D341Med (cell line): ENCODE measurements around the gene CDH12.
"Not testable (repeated sequence)": the region's sequence is repeated elsewhere in the genome, so short reads cannot be mapped to it uniquely, and the experiment has no call there.

Experiments
- DNase-seq: peaks from one replicate; pipeline ENCODE4 v3.0.0; 2012; ENCODE audit warnings: low spot score

The CDH12 gene

DNA sequence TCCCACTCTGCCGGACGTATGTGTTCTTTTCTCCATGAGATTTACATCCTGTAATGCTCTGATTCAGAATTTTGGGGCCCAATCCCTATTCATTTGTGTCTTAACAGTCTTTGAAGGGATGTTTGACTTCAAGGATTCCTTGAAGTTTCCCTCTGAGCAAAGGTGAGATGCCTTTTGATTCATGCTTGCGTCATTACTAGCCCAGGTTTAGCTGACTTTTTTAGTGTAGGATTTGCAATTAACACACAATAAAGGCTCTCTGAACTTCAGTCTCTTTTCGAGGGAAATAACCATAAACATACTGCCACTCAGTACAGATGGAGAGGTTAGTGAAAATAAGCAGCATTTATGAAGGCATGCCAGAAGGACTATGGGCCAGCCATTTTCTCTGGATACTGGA lies 842.3 kb downstream of the CDH12 start:
- DNase-seq, result not testable (repeated sequence)

DNA sequence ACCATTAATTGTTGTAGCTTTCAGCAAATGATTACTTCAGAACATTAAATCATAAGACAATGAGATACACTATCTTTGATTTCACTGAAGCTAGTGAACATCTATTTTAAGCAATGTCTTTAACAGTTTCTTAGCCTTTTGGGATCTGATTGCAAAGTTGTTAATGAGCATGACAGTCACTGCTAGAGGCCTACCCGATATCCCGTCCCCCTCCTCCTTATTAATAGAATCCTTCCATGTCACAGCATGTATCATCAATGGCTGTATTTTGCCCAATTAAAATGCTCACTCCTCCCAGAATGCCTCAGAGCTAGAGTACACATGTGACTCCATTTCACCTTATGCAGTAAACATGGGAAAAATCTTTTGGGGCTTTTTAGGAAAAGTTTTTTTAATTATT lies 852.0 kb downstream of the CDH12 start:
- DNase-seq, result not testable (repeated sequence)

DNA sequence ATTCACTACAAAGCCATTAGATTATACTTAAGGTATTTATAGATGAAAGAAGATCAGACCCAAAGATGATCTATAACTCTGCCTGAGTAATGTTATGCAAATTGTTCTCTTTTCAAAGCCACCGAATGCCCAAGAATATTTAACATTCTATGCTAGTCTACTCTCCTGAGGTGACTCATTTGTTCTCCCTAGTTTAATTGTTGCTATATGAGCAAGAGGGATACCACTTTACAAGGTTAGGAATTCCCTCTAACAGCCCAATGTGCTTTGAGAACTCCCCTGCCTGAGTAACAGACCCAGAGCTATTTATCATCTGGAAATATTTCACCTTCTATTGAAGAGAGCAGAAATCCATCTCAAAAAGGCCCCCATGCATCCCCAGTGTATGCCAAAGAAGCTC lies 867.3 kb downstream of the CDH12 start:
- not testable (repeated sequence) for DNase-seq

DNA sequence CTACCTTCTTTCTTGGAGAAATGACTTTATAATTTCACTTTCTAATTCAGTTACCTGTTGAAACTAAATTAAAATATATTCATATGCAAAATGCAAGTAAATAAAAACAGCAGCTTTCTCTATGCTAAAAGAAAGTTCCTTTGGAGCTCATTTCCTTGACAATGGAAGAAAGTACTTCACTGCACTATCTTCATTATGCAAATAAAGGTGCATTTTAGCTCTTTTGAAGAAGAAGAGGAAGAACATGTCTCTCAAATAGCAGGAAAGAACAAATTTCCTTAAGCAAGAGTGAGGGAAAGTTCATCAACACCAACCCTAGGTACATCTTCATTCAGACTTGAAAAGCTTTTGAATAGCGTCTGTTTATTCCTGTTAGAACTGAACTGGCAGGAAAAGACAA lies 901.6 kb downstream of the CDH12 start:
- not testable (repeated sequence) for DNase-seq

DNA sequence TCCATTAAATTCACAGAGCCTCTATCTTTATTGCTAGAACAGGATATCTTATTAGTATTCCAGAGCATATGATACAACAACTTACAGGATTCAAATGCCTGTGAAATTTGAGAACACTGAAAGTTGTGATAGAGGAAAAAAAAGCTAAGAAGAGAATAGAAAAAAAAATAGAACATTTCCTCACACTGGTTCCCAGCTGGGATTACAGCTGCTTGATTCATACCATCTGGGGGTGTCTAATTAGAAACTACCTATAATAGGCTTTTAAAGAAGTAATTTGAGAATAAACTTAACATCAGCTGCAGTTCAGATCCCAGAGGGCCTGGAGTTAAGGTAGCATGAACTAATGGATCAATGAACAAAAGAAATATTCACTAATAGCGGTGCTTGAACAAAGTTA lies 922.0 kb downstream of the CDH12 start:
- DNase-seq, result peak; percentile 25

DNA sequence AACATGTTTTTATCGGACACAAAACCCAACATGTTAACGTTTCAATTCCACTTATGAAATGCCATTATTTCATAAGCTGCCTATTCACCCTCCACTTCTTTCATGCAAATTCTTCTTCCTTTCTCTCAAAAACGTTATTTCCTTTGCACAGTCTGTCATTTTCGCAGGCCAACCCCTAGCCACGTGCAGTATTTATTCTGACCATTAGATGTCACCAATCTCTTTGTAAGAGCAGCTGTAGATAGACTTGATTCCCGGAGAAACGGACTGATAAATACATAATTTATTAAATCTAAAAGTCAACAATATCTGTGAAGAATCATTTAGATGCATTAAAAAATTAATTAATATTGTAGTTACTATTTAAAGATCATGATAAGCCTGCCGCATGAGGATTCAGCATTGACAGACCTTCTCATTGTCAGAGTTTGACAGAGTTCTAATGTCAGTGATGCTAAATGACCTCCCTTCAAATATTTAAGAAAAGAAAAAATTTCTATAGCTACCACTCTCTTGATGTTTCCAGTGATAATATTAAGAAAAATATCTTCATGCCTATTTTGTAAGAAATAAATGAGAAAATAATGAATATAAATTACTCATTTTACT lies 933.6 kb downstream of the CDH12 start:
- peak; percentile 63 for DNase-seq

DNA sequence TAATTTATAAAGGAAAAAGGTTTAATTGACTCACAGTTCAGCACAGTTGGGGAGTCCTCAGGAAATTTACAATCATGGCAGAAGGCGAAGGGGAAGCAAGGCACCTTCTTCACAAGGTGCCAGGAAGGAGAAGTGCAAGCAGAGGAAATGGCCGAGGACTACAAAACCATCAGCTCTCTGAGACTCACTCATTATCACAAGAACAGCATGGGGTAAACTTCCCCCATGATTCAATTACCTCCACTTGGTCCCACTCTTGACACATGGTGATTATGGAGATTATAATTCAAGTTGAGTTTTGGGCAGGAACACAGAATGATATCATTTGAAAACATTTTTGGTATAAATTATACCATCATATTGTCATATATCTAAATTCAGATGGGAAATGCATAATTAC lies 934.7 kb downstream of the CDH12 start:
- no peak for DNase-seq

DNA sequence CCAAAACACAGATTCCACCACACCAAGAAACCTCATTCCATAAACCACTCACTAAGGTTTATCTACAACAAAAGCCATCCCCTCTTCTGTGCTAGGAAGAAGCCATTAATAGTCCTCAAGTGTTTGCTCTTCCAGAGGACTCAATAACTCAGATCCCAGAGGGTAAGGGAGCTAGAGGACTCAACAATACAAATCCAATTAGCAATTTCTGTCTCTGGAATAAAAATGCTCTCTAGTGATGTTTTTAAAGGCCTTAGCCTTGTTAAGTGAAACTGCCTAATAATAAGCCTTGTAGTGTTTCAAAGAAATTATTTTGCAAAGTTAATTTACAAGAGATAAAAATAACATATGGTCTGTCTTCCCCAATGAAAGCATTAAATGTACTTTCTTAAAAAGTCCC lies 942.4 kb downstream of the CDH12 start:
- DNase-seq, result no peak

DNA sequence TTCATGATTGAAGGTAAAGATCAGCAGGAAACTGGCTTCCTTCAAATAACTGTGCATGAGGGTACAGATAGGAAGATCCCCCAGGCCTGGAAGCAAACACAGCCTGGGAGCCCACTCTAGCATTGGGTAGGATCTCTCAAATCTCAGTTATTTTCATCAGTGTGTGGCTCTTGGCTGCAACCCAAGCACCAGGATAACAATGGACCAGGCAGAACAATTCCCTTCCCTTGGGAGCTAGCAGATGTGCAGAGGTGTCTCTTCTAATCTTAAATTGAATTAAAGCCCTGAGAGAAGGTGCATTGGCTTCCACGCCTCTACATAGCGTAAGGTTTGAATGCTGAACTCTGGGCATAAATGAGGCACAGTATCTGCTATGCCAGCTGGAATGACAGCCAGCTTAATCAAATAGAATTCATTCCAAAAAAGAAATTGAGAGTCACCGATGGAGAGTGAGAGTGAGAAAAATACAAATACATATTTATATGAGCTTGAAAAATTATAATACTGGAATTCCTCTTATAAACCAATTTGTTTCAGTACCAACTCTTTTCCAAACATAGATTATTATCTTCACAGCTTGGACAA lies 957.3 kb downstream of the CDH12 start:
- DNase-seq, result peak; percentile 52

DNA sequence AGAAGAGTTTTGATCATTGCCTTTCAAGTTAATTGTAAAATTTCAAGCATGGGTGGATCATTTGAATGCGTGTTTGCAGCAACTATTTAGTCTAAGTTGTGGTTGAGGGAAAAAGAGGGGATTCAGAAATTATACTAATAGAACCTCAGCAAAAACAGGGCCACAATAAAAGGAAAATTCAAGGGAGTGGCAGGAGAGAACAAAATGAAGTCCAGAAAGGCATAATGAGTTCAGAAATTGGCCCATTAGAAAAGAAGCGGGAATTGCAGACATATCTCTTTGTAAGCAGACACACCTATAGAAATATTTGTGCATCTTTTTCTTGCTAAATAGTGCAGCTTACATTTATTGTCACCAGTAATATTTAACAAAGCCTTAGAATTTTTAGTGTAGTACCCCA lies 960.0 kb downstream of the CDH12 start:
- DNase-seq, result no peak

DNA sequence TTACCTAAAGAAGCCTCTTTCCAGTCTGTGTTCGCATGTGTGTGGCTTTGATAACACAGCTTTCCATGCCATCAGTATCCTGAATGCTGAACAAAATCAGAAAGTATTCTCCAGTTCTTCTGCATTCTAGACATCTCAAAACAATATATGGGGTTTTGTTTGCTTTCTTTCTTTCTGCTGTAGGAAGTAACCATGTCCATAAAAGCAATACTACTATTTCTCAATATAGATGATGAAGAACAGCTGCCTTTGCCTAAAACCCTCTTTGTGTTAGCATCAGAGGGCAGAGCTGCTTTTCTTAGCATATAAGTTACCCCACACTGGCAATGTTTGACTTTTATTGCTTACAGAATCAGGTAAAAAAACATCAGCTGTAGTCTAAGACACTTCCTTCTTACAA lies 963.6 kb downstream of the CDH12 start:
- DNase-seq, result no peak

DNA sequence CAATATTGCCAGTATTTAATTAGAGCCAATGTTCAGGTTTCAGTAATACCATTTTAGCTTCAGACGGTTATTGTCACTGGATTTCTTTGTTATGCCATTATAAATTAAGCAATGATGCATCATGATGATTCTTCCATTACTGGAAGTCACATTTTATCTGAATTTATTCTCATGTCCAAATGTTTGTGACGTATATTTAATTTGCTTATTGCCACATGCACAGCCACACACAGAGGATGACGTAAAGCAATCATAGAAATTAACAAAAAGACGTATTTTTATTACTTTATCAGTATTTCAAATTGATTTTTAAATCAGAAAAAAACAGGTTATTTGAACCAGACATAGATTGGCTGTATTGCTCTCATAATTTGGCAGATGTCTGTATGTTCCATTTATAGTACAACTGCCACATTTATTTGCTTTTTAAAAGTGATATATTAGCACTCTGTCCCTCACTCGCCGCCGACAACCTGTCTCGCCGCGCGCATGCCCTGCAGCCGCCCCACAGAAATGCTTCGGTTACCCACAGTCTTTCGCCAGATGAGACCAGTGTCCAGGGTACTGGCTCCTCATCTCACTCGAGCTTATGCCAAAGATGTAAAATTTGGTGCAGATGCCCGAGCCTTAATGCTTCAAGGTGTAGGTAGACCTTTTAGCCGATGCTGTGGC lies 970.9 kb downstream of the CDH12 start:
- no peak for DNase-seq

DNA sequence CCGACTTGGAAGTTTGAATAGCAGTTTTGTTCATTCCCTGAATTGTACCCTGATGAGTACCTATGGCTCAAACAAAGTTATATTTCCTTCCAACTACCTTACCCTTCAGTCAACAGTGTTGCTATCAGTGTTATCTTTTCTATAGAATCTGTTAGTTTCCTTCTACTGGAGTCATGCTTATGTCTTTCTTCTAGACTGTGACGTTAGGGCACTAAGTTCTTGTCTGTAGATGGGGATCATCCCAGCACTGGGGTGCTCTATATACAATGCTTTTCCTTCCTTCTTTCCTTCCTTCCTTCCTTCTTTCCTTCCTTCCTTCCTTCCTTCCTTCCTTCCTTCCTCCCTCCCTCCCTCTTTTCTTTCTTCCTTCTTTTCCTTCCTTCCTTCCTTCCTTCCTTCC lies 973.0 kb downstream of the CDH12 start:
- no peak for DNase-seq

DNA sequence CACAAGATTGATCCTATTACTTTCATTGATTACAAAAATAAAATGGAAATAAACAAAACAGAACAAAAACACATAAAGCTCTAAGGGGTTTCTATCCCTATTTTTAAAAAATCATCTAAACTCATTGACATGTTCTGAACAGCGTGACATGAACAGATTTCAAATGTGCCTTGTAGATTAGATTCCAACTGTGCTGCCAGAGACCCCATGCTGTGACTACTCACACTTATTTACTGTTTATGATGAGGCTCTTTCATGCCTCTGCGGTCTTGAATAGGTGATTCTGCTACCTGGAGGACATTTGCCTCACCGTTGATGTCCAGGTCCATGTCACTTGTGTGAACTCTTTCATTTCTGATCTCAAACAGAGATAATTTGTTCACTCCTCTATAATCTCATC lies 990.2 kb downstream of the CDH12 start:
- no peak for DNase-seq

DNA sequence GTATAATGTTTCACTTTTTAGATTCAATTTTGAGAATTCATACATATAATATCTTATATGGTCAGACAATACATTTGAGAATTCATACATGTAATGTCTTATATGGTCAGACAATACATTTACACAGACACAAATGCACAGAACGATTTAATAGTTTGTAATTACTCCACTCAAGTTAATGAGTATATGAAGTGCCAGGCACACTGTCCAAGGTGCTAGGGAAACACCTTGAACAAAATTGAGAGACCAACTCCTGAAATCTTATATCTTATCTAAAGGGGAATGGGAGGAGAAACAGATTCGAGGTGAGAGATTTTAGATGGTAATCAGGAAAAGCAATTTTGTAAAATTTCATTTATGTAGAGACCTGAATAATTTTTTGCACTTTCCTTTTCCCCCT lies 994.7 kb downstream of the CDH12 start:
- no peak for DNase-seq

DNA sequence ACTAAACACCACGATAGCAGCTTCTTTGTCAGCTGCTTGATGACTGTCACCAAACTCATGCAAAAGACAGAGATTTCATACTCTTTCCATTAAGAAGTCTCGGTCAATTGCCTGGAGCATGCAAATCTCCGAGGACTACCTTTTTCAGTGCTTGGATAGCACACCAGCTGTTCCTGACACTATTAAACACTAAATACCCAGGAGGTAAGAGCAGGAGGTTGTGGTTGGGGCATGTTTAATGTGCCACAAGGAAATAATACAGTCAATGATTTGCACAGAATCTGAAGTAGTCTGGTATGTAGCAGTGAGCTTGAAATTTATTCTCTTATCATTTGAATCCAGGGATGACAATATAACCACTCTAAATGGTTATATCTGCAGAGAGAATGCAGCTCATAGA lies 996.2 kb downstream of the CDH12 start:
- DNase-seq, result no peak

DNA sequence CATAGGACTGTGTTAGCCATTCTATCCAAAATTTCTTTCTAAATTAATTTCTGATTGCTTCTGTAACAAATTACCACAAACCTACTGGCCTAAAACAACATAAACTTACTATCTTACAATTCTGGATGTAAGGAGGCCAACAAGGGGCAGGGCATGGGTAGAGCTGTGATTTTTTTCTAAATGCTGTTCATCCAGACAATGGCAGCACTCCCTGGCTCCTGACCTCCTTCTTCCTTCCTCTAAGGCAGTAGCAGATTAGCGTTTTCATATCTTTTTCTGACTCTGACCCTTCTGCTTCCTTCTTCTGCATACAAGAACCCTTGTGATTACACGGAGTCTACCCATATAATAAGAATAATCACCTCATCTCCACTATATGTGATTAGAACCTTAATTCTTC lies 1005.8 kb downstream of the CDH12 start:
- no peak for DNase-seq

DNA sequence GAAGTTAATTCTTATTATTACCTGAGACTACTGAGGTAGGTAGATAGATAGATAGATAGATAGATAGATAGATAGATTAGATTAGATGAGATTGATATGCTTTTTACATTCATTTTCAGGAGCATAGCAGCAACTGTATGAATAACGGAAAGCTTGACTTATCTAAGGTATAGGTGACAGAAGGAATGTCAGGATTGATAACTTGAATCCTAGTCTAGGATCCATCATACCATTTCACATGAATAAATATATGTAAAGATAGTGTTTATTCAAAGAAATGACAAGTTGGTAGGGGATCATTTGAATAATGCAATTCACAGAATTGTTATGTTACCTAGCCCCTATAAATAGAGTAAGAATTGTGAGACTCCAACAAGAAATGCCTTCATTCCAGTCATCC lies 1008.2 kb downstream of the CDH12 start:
- DNase-seq, result no peak

DNA sequence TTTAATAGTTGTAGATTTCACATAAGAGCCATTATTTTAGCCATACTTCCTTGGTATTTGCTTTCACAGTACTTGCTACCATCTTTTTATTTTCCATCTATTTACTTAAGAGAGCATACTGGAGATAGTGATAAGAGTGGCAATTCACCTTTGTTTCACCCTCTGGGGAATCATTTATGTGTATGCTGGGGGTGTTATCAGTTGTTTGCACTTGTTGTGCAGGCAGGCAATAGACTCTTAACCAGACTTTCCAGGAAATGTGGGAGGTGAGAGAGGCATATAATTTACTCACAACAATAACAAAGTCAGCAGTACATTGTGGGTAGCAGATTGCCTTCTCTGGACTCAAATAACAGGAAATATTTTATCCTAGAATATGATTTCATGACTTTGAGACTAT lies 1018.3 kb downstream of the CDH12 start:
- no peak for DNase-seq

DNA sequence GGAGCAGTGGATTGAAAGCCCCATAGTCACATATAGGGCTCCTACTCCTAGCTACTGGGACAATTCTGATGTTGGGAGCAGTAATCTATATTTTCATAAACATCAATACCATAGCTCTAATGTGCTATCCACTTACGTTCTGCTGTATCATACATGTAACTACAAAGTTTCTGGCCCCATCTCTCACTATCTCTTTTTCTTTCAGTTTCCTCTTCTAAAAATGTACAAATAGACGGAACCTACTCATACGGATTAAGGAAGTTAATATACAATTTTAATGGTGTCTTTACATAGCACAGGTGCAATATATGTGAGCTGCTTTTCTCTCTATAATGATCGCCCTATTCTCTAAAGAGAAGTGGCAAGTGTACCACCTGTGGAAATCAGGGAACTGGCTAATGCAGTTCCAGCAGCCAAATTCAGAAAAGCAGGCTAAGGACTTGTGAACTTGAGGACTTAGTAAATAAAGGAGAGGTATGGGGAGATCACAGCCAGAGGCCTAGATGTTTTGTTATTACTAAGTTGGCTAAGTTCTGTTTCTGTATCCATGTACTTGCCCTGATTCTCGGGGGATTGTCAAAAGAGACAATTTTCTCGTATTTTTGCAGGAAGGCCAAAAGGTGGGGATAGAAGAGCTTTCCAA lies 1021.9 kb downstream of the CDH12 start:
- no peak for DNase-seq

DNA sequence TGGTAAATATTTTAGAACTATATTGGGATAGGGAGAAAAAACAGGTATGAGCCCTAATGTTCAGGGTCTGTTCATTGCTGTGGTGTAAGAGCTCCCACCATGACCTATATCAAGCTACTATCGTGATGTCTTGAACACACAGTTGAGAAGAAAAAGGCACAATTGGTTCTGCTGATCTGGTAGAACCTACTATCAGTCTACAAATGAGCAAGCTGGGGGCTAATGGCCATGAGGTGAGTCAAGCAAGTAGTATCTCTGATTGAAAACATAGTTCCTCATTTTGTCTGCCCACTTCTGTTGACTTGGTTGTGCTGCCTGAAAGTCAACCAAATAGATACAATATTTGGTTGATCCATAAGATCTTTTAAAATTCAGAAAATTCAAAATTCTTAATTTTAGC lies 1026.3 kb downstream of the CDH12 start:
- no peak for DNase-seq

DNA sequence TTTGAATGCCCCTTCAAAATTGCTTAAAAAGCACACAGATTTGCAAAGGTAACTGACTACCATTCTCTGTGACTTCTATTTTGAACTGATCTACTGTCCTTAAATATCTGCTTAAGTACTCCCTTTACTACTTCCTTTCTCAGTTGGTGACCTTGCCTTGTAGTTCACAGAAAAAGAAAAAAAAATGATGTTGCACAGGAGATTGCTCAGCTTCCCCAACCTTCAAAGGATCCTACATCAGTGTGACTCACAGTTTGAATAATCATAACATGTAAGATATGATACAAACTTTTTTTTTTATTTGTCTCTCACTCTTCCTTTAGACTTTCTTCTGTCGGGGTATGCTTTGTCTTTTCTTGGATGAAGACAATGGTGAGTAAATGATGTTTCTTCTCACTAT lies 1029.6 kb downstream of the CDH12 start:
- DNase-seq, result no peak

DNA sequence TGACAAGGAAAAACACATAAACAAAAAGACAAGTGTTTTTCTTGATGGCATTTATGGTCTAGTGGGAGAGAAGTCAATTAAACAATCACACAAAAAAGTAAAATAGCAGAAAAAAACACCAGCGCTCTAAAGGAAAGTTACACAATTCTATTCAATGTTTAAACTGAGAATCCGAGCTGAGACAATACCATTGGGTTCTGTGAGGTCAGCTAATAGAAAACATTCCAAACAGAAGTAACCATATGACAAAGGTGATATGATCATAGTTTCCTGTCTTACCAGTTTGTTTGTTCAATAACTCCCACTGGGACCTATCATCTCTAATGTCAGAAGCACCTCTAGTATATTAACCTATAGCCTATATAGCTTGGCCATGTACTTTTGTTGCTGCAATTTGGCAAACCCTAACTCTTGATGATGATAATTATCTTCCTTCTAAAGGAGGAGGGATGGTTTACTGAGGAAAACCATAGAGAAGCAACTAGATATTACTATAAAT lies 1030.0 kb downstream of the CDH12 start:
- no peak for DNase-seq
